Fibroblast of skin of right biceps (primary cell): ENCODE data around the gene NXN.
"Not testable (repeated sequence)": the region's sequence is repeated elsewhere in the genome, so short reads cannot be mapped to it uniquely, and the experiment has no call there.

Experiments
- DNase-seq: peaks from one replicate; pipeline ENCODE4 v3.0.0-alpha.2; 2013

Gene NXN

GRCh38 chr17:882827-883585 lies 96.6 kb downstream of the NXN start:
- DNase-seq = peak; percentile 66

DNA sequence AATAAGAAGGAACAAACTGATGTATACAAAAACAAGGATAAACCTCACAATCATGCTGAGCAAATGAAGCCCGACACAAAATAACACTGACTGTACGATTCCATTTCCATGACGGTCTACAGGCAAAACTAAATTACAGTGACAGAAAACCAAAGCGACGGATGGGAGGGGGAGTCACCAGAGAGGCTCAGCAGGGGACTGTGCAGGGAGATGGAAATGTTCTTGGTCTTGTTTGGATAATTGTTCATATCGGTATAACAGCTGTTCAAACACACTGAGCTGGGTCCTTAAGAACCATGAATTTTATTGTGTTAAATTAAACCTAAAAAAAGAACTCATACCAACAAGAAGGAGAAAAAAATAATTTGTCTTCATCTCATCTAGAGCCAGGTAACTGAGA lies 97.8 kb downstream of the NXN start:
- no peak for DNase-seq

DNA sequence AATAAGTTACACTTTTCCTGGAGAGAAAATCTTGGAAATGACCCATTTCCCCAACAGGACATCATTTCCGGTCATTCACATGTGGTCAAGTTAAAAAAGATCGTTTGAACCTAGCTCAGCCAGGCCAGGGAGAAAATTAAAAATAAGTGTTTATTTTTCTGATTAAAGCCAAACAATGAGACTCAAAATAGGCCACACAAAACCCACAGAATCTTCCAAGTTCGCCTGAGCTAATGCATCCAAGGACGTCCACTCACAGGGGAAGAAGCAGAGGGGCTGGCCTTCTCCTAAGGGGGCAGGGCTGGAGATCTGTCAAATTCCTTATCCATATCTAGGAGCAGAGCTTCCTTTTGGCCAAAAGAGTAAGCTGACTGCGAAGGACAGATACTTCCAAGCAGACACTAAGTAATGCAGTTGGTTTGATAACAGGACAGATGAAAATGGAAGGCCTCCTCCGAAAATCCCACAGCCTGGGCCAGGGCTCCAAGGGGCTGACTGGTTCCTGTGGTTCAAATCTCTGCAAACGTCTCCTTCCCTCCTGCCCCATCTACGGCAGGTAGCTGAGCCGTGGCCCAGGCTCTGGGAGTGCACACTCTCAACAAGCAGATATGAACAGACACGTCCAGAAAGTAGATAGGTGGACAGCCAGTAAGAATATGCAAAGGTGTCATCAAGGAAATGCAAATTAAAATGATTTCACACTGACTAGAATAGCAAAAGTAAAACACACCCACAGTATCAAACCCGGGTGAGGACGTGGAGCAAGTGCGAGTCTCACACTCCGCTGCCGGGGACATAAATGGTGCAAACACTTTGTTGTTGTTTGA lies 98.9 kb downstream of the NXN start:
- DNase-seq = peak; percentile 33

DNA sequence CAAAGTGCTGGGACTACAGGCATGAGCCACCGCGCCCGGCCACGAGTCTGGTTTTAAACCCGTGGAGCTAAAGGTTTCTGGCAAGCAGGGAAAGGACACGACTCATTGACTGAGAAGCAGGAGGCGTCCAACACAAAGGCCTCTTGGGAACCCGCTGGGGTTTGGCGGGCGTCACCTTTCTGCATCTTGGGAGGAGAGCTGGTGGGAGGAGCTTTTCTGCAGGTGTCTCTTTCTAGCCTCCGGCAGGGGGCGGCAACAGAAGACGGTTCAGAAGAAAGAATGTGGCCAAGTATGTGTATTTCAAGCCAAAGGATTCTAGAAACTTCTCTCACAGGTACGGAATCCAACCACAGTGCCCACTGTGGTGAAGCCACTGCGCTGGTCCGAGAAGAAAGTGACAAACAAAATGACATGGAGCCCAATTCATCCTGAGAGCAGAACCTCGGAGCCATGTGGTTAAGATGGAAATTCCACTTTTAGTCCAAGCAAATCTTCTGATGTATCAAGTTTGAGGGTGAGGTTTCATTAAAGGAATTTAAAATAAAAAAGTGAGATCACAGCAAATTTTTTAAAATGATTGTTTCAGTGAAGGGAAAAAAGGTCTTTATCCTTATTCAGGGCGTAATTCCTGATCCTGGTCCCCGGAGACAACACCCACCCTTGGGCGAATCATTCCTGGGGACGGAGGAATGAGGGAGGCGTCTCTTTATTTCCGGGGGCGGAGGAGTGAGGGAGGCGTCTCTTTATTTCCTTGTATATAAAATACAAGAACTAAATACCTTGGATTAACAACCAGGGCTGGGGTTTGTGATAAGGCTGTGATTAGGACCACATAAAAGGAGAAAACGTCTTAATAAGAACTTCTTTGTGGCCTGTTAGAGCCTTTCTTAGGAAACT lies 99.8 kb downstream of the NXN start:
- DNase-seq = peak; percentile 83

GRCh38 chr17:877630-878029 lies 101.9 kb downstream of the NXN start:
- no peak for DNase-seq

GRCh38 chr17:876272-876671 lies 103.3 kb downstream of the NXN start:
- no peak for DNase-seq

- not testable (repeated sequence) for DNase-seq
Observed at GRCh38 chr17:874590-874989, 105.0 kb downstream of the NXN start.

GRCh38 chr17:872855-873254 lies 106.7 kb downstream of the NXN start:
- no peak for DNase-seq

DNA sequence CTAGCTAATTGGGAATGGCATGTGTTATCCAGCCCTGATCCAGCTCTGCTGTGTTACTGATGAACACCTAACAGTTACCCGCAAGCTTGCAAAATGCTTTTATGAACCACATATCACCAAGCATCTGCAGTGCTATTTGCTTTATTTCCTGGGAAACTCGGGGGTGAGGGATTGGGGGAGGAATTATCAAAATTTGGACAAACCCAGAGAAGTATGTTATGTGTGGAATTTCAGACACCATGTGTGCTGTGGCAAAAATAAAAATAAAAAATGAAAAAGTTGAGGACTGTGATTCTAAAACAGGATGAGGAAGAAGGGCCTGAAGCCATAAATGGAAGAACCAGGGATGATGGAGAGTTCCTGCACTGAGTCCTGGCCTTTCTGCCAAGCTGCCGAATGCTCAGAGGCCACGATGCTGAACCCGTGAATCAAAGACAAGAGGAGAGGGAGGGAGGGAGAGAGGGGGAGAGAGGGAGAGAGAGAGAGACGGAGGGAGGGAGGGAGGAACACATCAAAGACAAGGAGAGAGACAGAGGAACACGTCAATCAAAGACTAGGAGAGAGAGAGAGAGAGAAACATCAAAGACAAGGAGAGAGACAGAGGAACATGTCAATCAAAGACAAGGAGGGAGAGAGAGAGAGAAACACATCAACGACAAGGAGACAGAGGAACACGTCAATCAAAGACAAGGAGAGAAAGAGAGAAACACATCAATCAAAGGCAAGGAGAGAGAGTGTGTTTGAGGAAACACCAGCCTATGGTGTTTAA lies 107.6 kb downstream of the NXN start:
- DNase-seq = peak; percentile 64

- peak; percentile 84 for DNase-seq
Observed at GRCh38 chr17:869567-870525, 109.7 kb downstream of the NXN start.

- DNase-seq = peak; percentile 46
Observed at GRCh38 chr17:869086-869485, 110.5 kb downstream of the NXN start.

DNA sequence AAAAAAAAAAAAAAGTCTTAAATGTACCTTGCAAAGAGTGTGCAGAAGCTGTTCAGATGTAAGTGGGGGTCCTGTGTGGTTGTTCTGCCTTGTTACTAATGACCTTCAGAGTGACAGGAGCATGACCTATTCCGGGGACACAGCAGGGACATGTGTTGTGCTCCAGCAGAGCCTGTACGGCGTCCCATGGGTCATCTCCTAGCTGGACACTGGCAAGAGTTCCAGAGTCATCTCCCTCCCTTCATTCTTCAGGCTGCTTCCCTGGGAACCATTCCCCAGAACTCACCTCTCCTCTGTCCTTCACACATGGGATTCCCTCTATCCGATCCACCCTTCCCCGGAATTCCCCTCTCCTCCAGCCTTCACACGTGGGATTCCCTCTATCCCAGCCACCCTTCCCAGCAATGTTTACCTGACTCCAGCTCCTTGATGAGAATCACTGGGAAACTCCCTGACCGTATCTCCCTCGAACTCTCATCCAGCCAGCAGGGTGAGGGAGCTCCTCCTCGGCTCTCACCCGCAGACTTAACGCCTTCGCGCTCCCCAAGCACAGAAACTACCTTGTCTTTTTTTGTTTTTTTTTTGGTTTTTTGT lies 111.6 kb downstream of the NXN start:
- DNase-seq = no peak

DNA sequence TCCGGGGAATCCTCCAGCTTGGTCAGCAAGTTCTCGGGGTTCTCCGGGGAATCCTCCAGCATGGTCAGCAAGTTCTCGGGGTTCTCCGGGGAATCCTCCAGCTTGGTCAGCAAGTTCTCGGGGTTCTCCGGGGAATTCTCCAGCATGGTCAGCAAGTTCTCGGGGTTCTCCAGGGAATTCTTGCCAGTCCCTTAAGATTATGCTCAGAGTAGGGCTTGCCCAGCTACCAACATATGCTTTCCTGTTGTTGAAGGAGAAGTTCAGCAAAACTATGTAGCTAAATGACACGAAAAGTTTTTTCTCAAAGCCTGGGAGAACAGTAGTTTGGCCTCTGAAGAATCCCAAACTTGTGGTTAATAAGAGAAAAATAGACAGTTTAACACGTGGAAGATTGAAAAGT lies 112.3 kb downstream of the NXN start:
- not testable (repeated sequence) for DNase-seq

DNA sequence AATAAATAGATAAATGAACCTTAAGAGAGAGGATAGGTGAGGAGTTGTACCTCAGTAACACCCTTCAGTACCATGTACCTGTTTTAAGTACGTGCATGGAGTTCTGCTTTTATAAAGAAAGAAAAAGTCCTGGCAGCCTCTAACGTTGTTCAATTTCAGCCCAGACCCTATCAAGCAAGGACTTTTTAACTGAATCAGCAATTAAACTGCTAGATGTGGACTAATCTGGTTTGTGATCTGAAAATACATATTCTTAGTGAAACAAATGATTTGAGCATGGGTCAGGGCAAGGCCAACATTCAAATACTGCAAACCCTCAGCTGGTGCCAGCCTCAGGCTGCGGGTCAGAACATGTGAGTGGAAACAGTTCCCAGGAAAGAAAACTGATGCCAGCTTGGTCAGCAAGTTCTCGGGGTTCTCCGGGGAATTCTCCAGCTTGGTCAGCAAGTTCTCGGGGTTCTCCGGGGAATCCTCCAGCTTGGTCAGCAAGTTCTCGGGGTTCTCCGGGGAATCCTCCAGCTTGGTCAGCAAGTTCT lies 112.9 kb downstream of the NXN start:
- DNase-seq = no peak

DNA sequence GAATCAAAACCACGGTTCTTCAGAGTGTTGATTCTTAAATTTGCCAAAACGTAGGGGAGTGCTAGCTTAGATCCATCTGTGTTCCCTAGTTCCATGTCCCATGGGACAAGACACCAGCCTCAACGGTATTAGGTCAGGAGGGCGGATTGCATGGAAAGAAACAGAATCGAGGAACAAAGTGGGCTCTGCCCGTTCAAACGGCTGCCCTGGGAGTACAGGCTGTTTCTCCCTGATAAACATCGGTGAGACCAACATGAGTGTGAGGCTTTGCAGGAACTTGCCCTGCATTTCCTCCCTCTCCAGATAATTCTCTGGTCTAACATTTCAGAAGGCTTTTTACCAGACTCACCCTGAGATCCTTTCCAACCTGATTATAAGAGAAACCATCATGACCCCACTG lies 115.3 kb downstream of the NXN start:
- no peak for DNase-seq

GRCh38 chr17:863880-864279 lies 115.7 kb downstream of the NXN start:
- no peak for DNase-seq

DNA sequence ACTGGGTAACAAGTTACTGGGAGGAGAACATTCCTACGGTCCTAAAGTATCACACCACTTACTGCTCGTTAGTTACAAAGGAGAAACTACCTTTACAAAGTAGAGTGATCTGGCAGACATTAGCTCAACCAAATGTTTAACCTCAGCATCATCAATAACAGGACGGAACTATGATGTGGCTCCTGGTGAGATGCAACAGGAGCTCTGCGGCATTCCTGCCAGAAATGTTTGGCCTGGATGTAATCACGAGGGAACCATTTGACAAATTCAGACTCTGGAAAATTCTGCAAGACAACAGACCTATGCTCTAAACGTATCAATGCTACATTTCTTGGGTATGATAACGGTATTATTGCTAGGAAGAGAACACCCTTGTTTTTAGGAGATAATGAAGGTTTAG lies 117.0 kb downstream of the NXN start:
- no peak for DNase-seq

- no peak for DNase-seq
Observed at GRCh38 chr17:861364-861763, 118.2 kb downstream of the NXN start.

DNA sequence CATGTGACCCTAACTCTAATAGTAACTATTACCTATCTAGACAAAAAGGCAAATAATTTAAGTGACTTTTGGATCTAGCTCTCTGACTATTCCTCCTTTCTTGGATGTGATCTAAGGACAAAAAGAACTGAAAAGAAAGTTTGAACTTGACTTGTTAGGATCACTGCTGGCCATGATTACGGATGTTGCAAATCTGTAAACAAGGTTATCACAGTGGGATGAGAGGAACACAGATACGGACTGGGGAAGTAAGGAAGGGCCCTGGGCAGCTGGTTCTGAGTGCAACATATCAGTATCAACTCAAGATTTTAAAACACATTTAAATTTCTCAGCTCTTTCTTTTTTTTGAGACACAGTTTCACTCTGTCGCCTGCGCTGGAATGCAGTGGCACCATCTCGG lies 118.8 kb downstream of the NXN start:
- DNase-seq = no peak

DNA sequence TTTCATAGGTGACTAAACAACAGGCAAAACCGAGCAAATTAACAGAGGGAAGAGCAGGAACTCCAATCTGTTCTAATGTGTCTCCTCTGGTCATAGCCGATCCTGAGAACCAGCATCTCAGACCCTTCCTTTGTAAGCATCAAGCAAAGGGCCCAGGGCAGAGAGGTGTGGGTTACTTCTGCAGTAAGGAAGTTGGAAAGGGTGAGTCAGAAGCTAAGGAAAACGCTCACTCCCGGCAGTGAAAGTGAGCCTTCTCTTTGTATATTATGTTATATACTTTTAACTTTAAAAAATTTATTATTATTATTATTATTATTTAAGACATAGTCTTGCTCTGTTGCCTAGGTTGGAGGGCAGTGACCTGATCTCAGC lies 119.8 kb downstream of the NXN start:
- DNase-seq = peak; percentile 50
